Activated T-cell treated with anti-CD3 and anti-CD28 coated beads, Interleukin-2, amount 50 U/mL, for 72 hours (primary cell): ENCODE measurements around the gene CPT1A. TPM values are rescaled to one million over a fixed set of nuclear protein-coding genes. Genes with fewer than 3 reads are reported as not detected.

ENCODE experiments used
- ATAC-seq, 2 donors: fragments of 150-1000 bp; cut with Tn5 transposase; replicated peaks in 1 of 2; 2 replicates each; pipeline ENCODE4 v1.10.0; 2021; ENCODE audit warnings: moderate library complexity in 2 of 2, mild to moderate bottlenecking in 1 of 2
- DNase-seq, 2 donors: peaks; one replicate each; pipeline ENCODE4 v3.0.0; 2021 to 2022; ENCODE audit warnings: mixed read lengths in 1 of 2
- H3K27ac Mint-ChIP-seq: one replicate; pipeline ENCODE4 v1.8.0; 2022; ENCODE audit warnings: mild to moderate bottlenecking, moderate library complexity, mixed read lengths
- H3K27me3 Mint-ChIP-seq: one replicate; pipeline ENCODE4 v1.8.0; 2022; ENCODE audit warnings: low read depth, mixed read lengths
- H3K36me3 Mint-ChIP-seq, 2 donors: one replicate each; pipeline ENCODE4 v1.8.0; 2022; ENCODE audit warnings: mixed read lengths in 2 of 2, mild to moderate bottlenecking in 1 of 2; ENCODE audit not compliant: insufficient read depth in 2 of 2
- H3K4me1 Mint-ChIP-seq: one replicate; pipeline ENCODE4 v1.8.0; 2022; ENCODE audit warnings: low read depth, mixed read lengths
- H3K4me3 Mint-ChIP-seq, 2 donors: one replicate each; pipeline ENCODE4 v1.8.0; 2022; ENCODE audit warnings: mild to moderate bottlenecking in 2 of 2, mixed read lengths in 2 of 2, moderate library complexity in 2 of 2
- H3K9me3 Mint-ChIP-seq, 2 donors: one replicate each; pipeline ENCODE4 v1.8.0; 2022; ENCODE audit warnings: mixed read lengths in 2 of 2
- total RNA-seq, 2 donors: library from RNA; stranded (reverse); gene quantifications; one replicate each; pipeline ENCODE4 v1.2.3, GENCODE V29; 2022

The CPT1A gene
- total RNA-seq, 2 donors from 2014 or later: 26.2 to 35.8 TPM

DNA sequence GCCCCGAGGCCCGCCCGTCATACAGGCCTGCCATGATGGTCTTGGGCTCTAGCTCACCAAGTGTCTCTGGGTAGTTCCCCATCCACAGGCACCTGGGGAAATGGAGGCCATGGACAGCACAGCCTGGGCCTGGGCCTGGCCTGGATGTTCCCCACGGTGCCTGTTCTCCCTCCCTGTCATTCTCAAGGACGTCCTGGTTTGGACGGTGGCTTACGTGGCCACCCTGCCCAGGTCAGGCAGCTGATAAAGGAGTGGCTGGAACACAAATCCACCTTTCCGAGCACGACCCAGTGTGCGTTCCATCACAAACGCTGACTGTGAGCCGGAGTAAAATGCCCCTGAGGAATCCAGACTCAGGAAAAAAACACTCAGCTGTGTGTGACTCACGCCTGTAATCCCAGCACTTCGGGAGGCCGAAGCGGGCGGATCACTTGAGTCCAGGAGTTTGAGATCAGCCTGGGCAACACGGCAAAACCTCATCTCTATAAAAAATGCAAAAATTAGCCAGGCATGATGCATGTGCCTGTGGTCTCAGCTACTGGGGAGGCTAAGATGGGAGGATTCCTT is 49.2 kb downstream of the CPT1A start:
- no peak for DNase-seq
- H3K27ac Mint-ChIP-seq: no peak overlapping the region
- H3K9me3 Mint-ChIP-seq: no peaks in the 10 kb centered on the region
- ATAC-seq: no peak
- H3K27me3 Mint-ChIP-seq: no peaks in the 10 kb centered on the region
- H3K36me3 Mint-ChIP-seq: peaks cover 0 to 7% of the 10 kb centered on the region in 2 donors
- H3K4me3 Mint-ChIP-seq: no peak overlapping the region
- no peaks in the 10 kb centered on the region for H3K4me1 Mint-ChIP-seq

DNA sequence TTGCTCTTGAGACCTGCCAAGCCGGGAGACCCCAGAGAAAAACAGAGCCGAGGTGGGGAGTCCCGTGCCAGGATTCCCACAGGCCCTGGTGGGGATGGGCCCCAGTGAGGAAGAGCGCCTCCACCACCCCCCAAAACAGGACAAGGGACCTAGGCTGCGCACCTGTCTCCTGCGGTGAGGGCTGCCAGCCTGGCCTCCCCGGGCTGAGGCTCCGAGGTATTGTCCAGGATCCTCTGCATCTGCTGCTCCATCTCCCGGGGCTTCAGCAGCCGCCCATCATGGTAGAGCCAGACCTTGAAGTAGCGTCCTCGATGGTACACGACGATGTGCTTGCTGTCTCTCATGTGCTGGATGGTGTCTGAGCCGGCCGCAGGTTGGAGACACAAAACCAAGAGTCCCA is 57.1 kb downstream of the CPT1A start:
- ATAC-seq: no peak
- DNase-seq: no peak
- H3K4me1 Mint-ChIP-seq: no peaks in the 10 kb centered on the region
- H3K27me3 Mint-ChIP-seq: no peaks in the 10 kb centered on the region
- no peaks in the 10 kb centered on the region for H3K9me3 Mint-ChIP-seq
- H3K27ac Mint-ChIP-seq: no peak overlapping the region
- peaks cover 0 to 4% of the 10 kb centered on the region in 2 donors for H3K36me3 Mint-ChIP-seq
- no peak overlapping the region for H3K4me3 Mint-ChIP-seq

DNA sequence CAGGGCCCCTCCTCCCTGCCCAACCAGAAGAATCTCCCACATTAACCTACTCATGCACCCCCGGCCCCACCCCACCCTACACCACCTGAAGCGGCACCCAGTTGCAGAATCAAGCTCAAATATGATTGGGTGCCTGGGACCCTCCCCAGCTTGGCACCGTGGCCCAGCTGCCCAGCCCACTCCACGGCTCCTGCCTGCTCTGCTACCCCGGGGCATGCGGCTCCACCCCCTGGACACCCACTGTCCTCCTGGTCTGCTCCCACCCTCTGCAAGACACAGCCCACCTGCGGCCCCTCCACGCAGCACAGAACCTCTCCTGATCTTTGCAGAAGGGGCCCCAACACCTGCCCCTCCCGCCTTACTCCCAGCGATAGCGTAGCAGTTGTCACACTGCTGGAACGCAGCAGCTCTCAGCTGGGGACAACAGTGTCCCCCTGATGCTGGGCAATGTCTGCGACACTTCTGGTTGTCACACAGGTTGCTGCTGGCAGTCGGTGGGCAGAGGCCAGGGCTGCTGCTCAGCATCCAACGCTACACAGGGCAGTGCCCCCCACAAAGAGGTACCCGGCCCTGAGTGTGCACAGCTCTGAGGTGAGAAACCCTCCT is 58.4 kb downstream of the CPT1A start:
- DNase-seq (no peak), ATAC-seq (no peak)
- Mint-ChIP-seq H3K4me1 (no peaks in the 10 kb centered on the region), H3K9me3 (no peaks in the 10 kb centered on the region), H3K4me3 (no peak overlapping the region), H3K36me3 (peaks cover 0 to 4% of the 10 kb centered on the region in 2 donors), H3K27me3 (no peaks in the 10 kb centered on the region), H3K27ac (no peak overlapping the region)

DNA sequence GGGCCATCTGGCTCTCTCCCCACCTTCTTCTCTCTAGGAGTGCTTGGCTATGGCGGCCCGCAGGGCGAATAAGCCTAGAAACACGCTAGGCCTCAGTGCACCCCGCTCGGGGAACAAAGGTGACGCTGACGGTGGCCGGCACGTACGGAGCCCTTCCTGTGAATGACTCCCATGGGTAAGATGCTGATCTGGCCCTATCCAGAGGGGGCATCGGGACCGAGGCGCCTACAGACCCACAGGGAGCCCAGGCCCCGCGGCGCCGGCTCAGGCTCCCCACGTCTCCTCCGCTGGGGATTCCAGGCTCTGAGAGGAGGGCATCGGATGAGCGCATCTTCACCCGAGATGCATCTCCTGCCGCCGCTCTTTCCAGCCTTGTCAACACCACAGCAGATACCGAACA is 59.0 kb downstream of the CPT1A start:
- ATAC-seq: no peak
- no peak overlapping the region for H3K4me3 Mint-ChIP-seq
- no peaks in the 10 kb centered on the region for H3K4me1 Mint-ChIP-seq
- H3K9me3 Mint-ChIP-seq: no peaks in the 10 kb centered on the region
- no peaks in the 10 kb centered on the region for H3K27me3 Mint-ChIP-seq
- peaks cover 0 to 4% of the 10 kb centered on the region in 2 donors for H3K36me3 Mint-ChIP-seq
- no peak overlapping the region for H3K27ac Mint-ChIP-seq
- no peak for DNase-seq

DNA sequence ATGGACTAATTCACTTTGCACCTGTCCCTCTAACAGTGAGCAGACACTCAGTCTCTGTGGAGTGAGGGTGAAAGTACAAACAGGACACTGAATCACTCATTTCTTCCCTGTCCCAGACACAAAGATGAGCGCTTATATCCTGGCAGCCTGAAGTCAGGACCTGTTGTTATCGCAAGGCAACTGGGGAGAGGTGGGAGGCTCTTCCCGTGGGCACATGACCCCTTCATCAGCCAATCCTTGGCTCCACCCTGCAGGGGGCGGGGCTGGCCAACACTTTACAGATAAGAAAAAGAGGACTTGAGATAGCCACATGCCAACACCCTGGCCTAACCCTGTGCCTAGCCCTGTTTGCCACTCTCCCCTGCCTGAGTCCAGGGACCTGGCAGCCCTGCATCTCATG is 60.9 kb downstream of the CPT1A start:
- H3K4me1 Mint-ChIP-seq: peaks cover 6% of the 10 kb centered on the region
- no peaks in the 10 kb centered on the region for H3K27me3 Mint-ChIP-seq
- peaks cover 0 to 4% of the 10 kb centered on the region in 2 donors for H3K36me3 Mint-ChIP-seq
- no peak overlapping the region for H3K27ac Mint-ChIP-seq
- no peak overlapping the region for H3K4me3 Mint-ChIP-seq
- ATAC-seq: no peak
- DNase-seq: no peak
- H3K9me3 Mint-ChIP-seq: no peaks in the 10 kb centered on the region

DNA sequence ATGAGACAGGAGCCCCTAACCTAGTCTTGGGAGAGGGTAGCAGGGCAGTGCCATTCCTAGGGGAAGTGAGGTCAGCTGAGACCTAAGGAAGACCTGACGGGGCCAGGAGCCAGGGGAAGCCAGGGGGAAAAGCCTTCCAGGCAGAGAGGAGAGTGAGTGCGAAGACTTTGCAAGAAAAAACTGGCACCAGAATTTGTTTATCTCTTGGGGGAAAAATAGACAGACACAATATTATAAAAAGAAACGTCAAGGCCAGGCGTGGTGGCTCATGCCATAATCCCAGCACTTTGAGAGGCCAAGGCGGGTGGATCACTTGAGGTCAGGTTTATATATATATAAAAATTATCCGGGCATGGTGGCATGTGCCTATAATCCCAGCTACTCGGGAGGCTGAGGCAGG is 63.5 kb downstream of the CPT1A start:
- no peak for ATAC-seq
- Mint-ChIP-seq H3K36me3 (peaks cover 0 to 4% of the 10 kb centered on the region in 2 donors), H3K27ac (no peak overlapping the region), H3K4me1 (peaks cover 6% of the 10 kb centered on the region), H3K9me3 (no peaks in the 10 kb centered on the region), H3K4me3 (no peak overlapping the region), H3K27me3 (no peaks in the 10 kb centered on the region)
- no peak for DNase-seq

DNA sequence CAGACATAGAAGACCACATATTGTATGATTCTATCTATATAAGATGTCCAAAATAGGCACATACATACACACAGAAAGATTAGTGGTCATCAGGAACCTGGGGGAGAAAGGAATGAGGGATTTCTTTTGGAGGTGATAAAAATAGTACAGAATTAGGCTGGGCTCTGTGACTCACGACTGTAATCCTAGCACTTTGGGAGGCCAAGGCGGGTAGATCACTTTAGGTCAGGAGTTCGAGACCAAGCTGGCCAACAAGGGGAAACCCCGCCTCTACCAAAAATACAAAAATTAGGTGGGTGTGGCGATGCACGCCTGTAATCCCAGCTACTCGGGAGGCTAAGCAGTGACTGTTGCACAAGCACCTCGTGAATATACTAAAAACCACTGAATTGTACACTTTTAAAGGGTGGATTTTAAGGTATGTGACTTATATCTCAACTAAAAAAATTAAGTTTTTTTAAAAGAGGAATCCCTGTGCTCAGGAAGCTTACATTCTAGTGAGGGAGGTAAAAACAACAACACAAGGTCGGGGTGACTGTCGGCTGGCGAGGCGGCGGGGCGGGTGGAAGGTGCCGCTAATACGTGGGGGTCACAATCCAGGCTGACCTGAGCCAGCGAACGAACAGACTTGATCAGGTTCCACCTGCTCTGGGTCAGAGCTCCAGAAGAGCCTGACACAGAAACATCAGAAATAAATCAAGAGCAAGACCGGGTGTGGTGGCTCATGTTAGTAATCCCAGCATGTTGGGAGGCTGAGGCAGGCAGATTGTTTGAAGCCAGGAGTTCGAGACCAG is 65.1 kb downstream of the CPT1A start:
- Mint-ChIP-seq H3K4me3 (no peak overlapping the region), H3K36me3 (peaks cover 0 to 4% of the 10 kb centered on the region in 2 donors), H3K4me1 (peaks cover 6% of the 10 kb centered on the region), H3K27ac (no peak overlapping the region), H3K9me3 (no peaks in the 10 kb centered on the region), H3K27me3 (no peaks in the 10 kb centered on the region)
- no peak for DNase-seq
- ATAC-seq: no peak

DNA sequence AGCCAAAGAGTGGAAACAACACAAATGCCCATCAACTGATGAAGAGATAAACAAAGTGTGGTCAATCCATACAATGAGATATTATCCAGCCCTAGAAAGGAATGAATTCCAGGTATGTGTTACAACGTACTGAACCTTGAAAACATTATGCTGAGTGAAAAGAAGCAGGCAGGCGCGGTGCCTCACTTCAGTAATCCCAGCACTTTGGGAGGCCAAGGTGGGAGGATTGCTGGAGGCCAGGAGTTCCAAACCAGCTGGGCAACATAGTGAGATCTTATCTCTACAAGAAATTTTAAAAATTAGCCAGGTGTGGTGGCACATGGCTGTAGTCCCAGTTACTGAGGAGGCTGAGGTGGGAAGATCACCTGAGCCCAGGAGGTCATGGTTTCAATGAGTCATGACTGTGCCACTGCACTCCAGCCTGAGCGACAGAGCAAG is 65.7 kb downstream of the CPT1A start:
- no peak for ATAC-seq
- H3K4me3 Mint-ChIP-seq: no peak overlapping the region
- H3K4me1 Mint-ChIP-seq: peaks cover 6% of the 10 kb centered on the region
- no peaks in the 10 kb centered on the region for H3K27me3 Mint-ChIP-seq
- no peaks in the 10 kb centered on the region for H3K9me3 Mint-ChIP-seq
- H3K36me3 Mint-ChIP-seq: peaks cover 0 to 3% of the 10 kb centered on the region in 2 donors
- DNase-seq: no peak
- H3K27ac Mint-ChIP-seq: no peak overlapping the region

DNA sequence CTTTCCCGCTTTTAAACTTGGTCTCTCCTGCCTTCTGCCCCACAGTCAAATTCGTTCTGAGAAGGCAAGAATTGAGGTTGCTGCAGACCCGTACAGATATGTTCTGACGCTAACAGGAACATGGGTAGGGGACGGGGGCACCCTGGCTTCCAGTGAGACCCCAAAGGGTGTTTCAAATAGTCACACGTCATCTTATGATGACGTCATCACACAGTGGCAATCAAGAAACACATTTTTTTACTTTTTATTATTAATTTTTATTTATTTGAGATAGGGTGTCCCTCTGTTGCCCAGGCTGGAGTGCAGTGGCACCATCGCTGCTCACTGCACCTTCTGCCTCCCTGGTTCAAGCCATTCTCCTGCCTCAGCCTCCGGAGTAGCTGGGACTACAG is 67.5 kb downstream of the CPT1A start:
- H3K36me3 Mint-ChIP-seq: no peaks in the 10 kb centered on the region
- H3K9me3 Mint-ChIP-seq: no peaks in the 10 kb centered on the region
- peaks cover 6% of the 10 kb centered on the region for H3K4me1 Mint-ChIP-seq
- H3K27ac Mint-ChIP-seq: no peak overlapping the region
- H3K27me3 Mint-ChIP-seq: no peaks in the 10 kb centered on the region
- ATAC-seq: no peak
- DNase-seq: no peak
- no peak overlapping the region for H3K4me3 Mint-ChIP-seq

DNA sequence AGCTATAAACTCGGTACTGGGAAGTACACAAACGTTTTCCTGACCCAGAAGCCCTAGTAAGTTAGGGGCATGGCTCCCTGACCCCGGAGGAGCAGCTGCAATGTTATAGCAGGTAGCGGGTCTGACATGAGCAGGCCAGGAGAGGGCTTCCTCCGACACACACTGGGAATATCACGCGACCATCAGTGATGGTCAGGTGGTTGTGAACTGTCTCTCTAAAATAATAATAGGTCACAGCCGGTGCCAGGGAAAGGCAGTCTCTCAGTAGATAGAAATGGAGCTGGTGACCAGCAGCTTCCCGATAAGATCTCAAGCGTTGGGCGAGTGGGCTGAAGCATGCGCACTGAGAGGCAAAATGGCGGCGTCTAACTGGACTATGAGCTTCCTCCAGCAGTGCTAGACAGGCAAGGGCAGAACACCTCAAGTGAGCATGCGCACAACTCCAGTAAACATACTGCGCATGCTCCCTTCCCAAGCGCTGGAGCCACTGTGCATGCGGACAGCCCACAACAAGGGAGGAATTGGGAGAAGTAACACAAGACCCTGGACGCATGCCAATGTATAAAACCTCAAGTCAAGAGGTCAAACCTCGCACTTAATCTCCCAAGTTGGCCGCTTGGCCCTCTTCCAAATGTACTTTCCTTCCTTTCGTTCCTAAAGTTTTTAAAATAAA is 68.1 kb downstream of the CPT1A start:
- Mint-ChIP-seq H3K9me3 (no peaks in the 10 kb centered on the region), H3K27ac (no peak overlapping the region), H3K27me3 (no peaks in the 10 kb centered on the region), H3K36me3 (peaks cover 0 to 2% of the 10 kb centered on the region in 2 donors), H3K4me3 (no peak overlapping the region), H3K4me1 (peaks cover 6% of the 10 kb centered on the region)
- DNase-seq (no peak), ATAC-seq (no peak)

DNA sequence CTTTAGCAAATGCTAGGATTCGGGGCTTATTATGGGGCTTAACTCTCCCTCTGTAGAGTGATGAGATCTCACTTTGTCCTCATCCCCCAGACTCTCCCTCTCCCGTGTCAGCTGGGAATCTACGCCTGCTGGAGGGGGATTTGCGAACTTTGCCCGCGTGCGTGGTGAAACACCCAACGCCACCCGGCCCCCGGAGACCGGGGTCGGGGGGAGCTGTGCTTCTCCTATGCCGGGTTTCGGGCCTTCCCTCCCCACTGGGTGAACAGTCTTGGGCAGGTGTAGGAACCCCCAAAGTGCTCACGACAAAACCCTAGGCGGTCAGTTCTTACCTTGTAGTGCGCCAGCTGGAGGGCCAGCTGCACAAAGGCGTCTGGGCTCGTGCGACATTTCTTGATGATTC is 68.8 kb downstream of the CPT1A start:
- peaks cover 6% of the 10 kb centered on the region for H3K4me1 Mint-ChIP-seq
- no peak overlapping the region for H3K27ac Mint-ChIP-seq
- H3K36me3 Mint-ChIP-seq: peaks cover 0 to 5% of the 10 kb centered on the region in 2 donors
- H3K4me3 Mint-ChIP-seq: no peak overlapping the region
- DNase-seq (no peak), ATAC-seq (no peak)
- no peaks in the 10 kb centered on the region for H3K27me3 Mint-ChIP-seq
- no peaks in the 10 kb centered on the region for H3K9me3 Mint-ChIP-seq

DNA sequence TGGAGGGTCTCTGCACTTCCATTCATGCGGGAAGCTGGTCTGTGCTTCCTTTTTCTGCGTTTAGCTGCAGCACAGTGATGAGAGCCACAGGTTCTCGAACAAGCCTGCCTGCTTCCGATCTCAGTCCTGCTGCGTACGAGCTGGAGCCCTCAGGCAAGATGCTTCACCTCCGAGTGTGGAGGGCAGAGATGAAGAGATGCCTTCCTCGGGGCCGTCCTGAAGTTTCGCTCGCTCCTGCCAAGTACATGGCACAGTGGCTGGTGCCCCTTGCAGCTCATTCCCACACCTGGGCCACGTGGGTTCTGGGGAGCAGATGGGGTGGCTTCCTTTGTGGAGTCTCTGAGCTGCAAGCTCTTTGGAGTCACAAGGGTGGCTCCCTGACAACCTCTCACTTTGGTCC is 70.9 kb downstream of the CPT1A start:
- Mint-ChIP-seq H3K9me3 (no peaks in the 10 kb centered on the region), H3K36me3 (peaks cover 0 to 5% of the 10 kb centered on the region in 2 donors), H3K27ac (no peak overlapping the region), H3K27me3 (no peaks in the 10 kb centered on the region), H3K4me3 (no peak overlapping the region), H3K4me1 (no peaks in the 10 kb centered on the region)
- DNase-seq (no peak), ATAC-seq (no peak)

DNA sequence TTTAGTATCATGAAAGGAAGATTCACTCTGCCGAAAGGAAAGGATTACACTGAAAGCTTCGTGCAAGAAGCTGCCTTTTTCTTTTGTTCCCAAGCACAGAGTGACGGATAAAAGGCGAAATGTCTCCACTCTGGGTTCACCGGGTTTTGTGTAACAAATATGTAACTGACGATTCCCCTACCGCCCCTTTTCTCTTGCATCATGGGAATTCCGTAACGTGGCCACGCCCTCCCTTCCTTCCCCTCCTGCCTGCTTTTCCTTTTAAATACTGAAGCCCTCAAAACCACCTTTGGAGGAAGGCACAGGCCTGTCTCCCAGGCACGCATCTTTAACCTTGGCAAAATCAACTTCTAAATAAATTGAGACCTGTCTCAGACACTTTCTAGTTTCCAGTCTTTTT is 74.0 kb downstream of the CPT1A start:
- no peak overlapping the region for H3K4me3 Mint-ChIP-seq

More for the DNA sequence above, 74.0 kb downstream of the CPT1A start:
- DNase-seq: no peak
- Mint-ChIP-seq H3K27ac (no peak overlapping the region), H3K27me3 (no peaks in the 10 kb centered on the region), H3K36me3 (peaks cover 0 to 5% of the 10 kb centered on the region in 2 donors), H3K4me1 (no peaks in the 10 kb centered on the region), H3K9me3 (no peaks in the 10 kb centered on the region)
- ATAC-seq: no peak
